Epithelial cell of proximal tubule (primary cell): ENCODE results near the gene ELMOD3. TPM values are rescaled to one million over a fixed set of nuclear protein-coding genes. Genes with fewer than 3 reads are reported as not detected.
"Not testable (repeated sequence)": the region's sequence is repeated elsewhere in the genome, so short reads cannot be mapped to it uniquely, and the experiment has no call there.

ENCODE experiments used
- DNase-seq: peaks from one replicate; pipeline ENCODE4 v3.0.0-alpha.2; 2011; ENCODE audit warnings: low read depth
- H3K4me3 ChIP-seq: 2 replicates; pipeline ENCODE4 v1.5.1; 2011; ENCODE audit warnings: low read depth, mild to moderate bottlenecking, low read length
- CTCF ChIP-seq: conservative IDR thresholded peaks from 2 replicates; pipeline ENCODE4 v1.5.1; 2012; ENCODE audit warnings: low read depth, mild to moderate bottlenecking, low read length
- total RNA-seq: library from RNA; depleted of rRNA; stranded (reverse); fragments of >200 nt; gene quantifications from 2 replicates; pipeline ENCODE4 v1.2.3, GENCODE V29; 2015

The ELMOD3 gene
- total RNA-seq, 1 donor from 2014 or later, result 9.5 TPM

GRCh38 chr2:85344356-85344954 lies 10.1 kb upstream of the ELMOD3 start:
- no peak for DNase-seq
- no peak for TF ChIP-seq CTCF
- no peak overlapping the region for H3K4me3 ChIP-seq

GRCh38 chr2:85347599-85347998 lies 7.0 kb upstream of the ELMOD3 start:
- DNase-seq, result no peak
- H3K4me3 ChIP-seq, result no peak overlapping the region
- no peak for TF ChIP-seq CTCF

GRCh38 chr2:85353876-85354285 lies 688 bp upstream of the ELMOD3 start:
- TF ChIP-seq CTCF, result no peak
- peak overlapping the region; percentile 99 for H3K4me3 ChIP-seq
- no peak for DNase-seq

GRCh38 chr2:85355073-85355410 lies 473 bp downstream of the ELMOD3 start:
- no peak for TF ChIP-seq CTCF
- no peak for DNase-seq
- peak overlapping the region; percentile 99 for H3K4me3 ChIP-seq

GRCh38 chr2:85355521-85355920 lies 952 bp downstream of the ELMOD3 start:
- H3K4me3 ChIP-seq, result peak overlapping the region; percentile 99
- TF ChIP-seq CTCF, result no peak
- DNase-seq, result no peak

- no peak for DNase-seq
- H3K4me3 ChIP-seq, result no peak overlapping the region
- TF ChIP-seq CTCF, result no peak
Measured at GRCh38 chr2:85356186-85356585, 1.6 kb downstream of the ELMOD3 start.

GRCh38 chr2:85357736-85358135 lies 3.2 kb downstream of the ELMOD3 start:
- no peak for DNase-seq
- no peak for TF ChIP-seq CTCF
- no peak overlapping the region for H3K4me3 ChIP-seq

GRCh38 chr2:85362653-85363387 lies 8.3 kb downstream of the ELMOD3 start:
- not testable (repeated sequence) for H3K4me3 ChIP-seq, DNase-seq
